Neural cell (in vitro differentiated cells): ENCODE measurements around the gene SLC25A29. TPM values are rescaled to one million over a fixed set of nuclear protein-coding genes. Genes with fewer than 3 reads are reported as not detected.

Source experiments
- H2AFZ ChIP-seq: fragments of 200-600, 300-800 bp; sonication (generic), shearing (Covaris generic); 2 replicates; pipeline ENCODE4 v1.6.0; 2014; ENCODE audit warnings: low read depth, mild to moderate bottlenecking, antibody characterized with exemption, low read length, moderate library complexity
- H3F3A ChIP-seq: fragments of 200-600 bp; shearing (Covaris generic); 2 replicates; pipeline ENCODE4 v1.6.1; 2016; ENCODE audit warnings: mild to moderate bottlenecking, moderate library complexity, mixed read lengths, antibody characterized with exemption, low read length; ENCODE audit not compliant: insufficient read depth, poor library complexity, severe bottlenecking
- H3K27ac ChIP-seq: fragments of 200-600, 300-800 bp; sonication (generic), shearing (Covaris generic); 2 replicates; pipeline ENCODE4 v1.5.1; 2014; ENCODE audit warnings: mild to moderate bottlenecking, low read length, moderate library complexity
- H3K27me3 ChIP-seq: fragments of 300-800, 200-600 bp; sonication (generic), shearing (Covaris generic); 2 replicates; pipeline ENCODE4 v1.6.0; 2014; ENCODE audit warnings: mild to moderate bottlenecking, low read depth, low read length, moderate library complexity; ENCODE audit not compliant: insufficient read depth
- H3K36me3 ChIP-seq: fragments of 300-800, 200-600 bp; sonication (generic), shearing (Covaris generic); 2 replicates; pipeline ENCODE4 v1.5.1; 2014; ENCODE audit warnings: mild to moderate bottlenecking, antibody characterized with exemption, low read length, moderate library complexity; ENCODE audit not compliant: insufficient read depth
- H3K4me2 ChIP-seq: fragments of 300-800, 200-600 bp; sonication (generic), shearing (Covaris generic); 2 replicates; pipeline ENCODE4 v1.6.0; 2014; ENCODE audit warnings: mild to moderate bottlenecking, low read length
- H3K4me3 ChIP-seq: fragments of 300-800, 200-600 bp; sonication (generic), shearing (Covaris generic); 2 replicates; pipeline ENCODE4 v1.5.1; 2014; ENCODE audit warnings: mild to moderate bottlenecking, low read length, moderate library complexity
- H3K79me2 ChIP-seq: fragments of 200-600 bp; shearing (Covaris generic); replicated peaks from 2 replicates; pipeline ENCODE4 v1.6.0; 2014; ENCODE audit warnings: mild to moderate bottlenecking, low read length, moderate library complexity; ENCODE audit not compliant: insufficient read depth
- H3K9ac ChIP-seq: fragments of 300-800, 200-600 bp; sonication (generic), shearing (Covaris generic); 2 replicates; pipeline ENCODE4 v1.6.1; 2016; ENCODE audit warnings: mild to moderate bottlenecking, low read length, mixed read lengths
- H3K9me2 ChIP-seq: fragments of 200-600 bp; shearing (Covaris generic); 2 replicates; pipeline ENCODE4 v1.6.1; 2016; ENCODE audit warnings: mild to moderate bottlenecking, low read length, mixed read lengths; ENCODE audit not compliant: insufficient read depth
- H3K9me3 ChIP-seq: fragments of 200-600, 300-800 bp; sonication (generic), shearing (Covaris generic); 2 replicates; pipeline ENCODE4 v1.6.1; 2016; ENCODE audit warnings: mild to moderate bottlenecking, mixed run types, low read length, moderate library complexity, mixed read lengths
- H4K20me1 ChIP-seq: fragments of 200-600 bp; shearing (Covaris generic); 2 replicates; pipeline ENCODE4 v1.6.1; 2016; ENCODE audit warnings: mild to moderate bottlenecking, mixed run types; ENCODE audit not compliant: insufficient read depth
- CTCF ChIP-seq: fragments of 450-650 bp; IDR thresholded peaks from 2 replicates; pipeline ENCODE4 v1.5.1; 2014; ENCODE audit warnings: antibody characterized with exemption, mild to moderate bottlenecking, moderate library complexity; ENCODE audit not compliant: poor library complexity, severe bottlenecking
- EP300 ChIP-seq: fragments of 450-650 bp; conservative IDR thresholded peaks from 2 replicates; pipeline ENCODE4 v1.6.1; 2014; ENCODE audit warnings: antibody characterized with exemption, mild to moderate bottlenecking, moderate library complexity; ENCODE audit not compliant: poor library complexity, severe bottlenecking
- EZH2 ChIP-seq: fragments of 200-600, 300-800 bp; shearing (Covaris generic), sonication (generic); IDR thresholded peaks from 2 replicates; pipeline ENCODE4 v1.6.1; 2014; ENCODE audit warnings: antibody characterized with exemption, low read length, borderline replicate concordance, mild to moderate bottlenecking; ENCODE audit not compliant: insufficient read depth, poor library complexity, severe bottlenecking
- MXI1 ChIP-seq: fragments of 450-650 bp; conservative IDR thresholded peaks from 2 replicates; pipeline ENCODE4 v1.6.1; 2014; ENCODE audit warnings: antibody characterized with exemption, mild to moderate bottlenecking; ENCODE audit not compliant: poor library complexity, severe bottlenecking
- POLR2AphosphoS5 ChIP-seq: IDR thresholded peaks from 2 replicates; pipeline ENCODE4 v1.6.1; 2012
- RAD21 ChIP-seq: fragments of 450-650 bp; conservative IDR thresholded peaks from 2 replicates; pipeline ENCODE4 v1.6.1; 2014; ENCODE audit warnings: antibody characterized with exemption, mild to moderate bottlenecking, moderate library complexity
- REST ChIP-seq: IDR thresholded peaks from 2 replicates; pipeline ENCODE4 v1.6.1; 2012; ENCODE audit warnings: borderline replicate concordance
- SMC3 ChIP-seq: fragments of 450-650 bp; conservative IDR thresholded peaks from 2 replicates; pipeline ENCODE4 v1.6.1; 2014; ENCODE audit warnings: antibody characterized with exemption, mild to moderate bottlenecking, moderate library complexity; ENCODE audit not compliant: poor library complexity
- TAF1 ChIP-seq: IDR thresholded peaks from 2 replicates; pipeline ENCODE4 v1.6.1; 2012; ENCODE audit warnings: low read depth
- polyA minus RNA-seq: library from RNA; depleted of rRNA, polyadenylated mRNA; stranded (reverse); fragments of >200 nt; gene quantifications from 2 replicates; pipeline ENCODE4 v1.2.3, GENCODE V29; 2014
- polyA plus RNA-seq: library from polyadenylated mRNA; depleted of rRNA; stranded (reverse); fragments of >200 nt; gene quantifications from 2 replicates; pipeline ENCODE4 v1.2.3, GENCODE V29; 2014

The SLC25A29 gene
- polyA plus RNA-seq (447 and 511 TPM in 2 replicates), polyA minus RNA-seq (151 and 162 TPM in 2 replicates)

- Histone ChIP-seq H3K27me3 (no peaks in the 10 kb centered on the region), H3K79me2 (peaks cover 64% of the 10 kb centered on the region), H3K9me2 (no peaks in the 10 kb centered on the region), H3K9ac (peak within 1 kb of the TSS; percentile 96), H3K4me3 (peak within 1 kb of the TSS; percentile 85), H3K36me3 (no peaks in the 10 kb centered on the region), H3K9me3 (no peaks in the 10 kb centered on the region), H3K4me2 (peak within 1 kb of the TSS; percentile 92), H4K20me1 (peaks cover 10% of the 10 kb centered on the region), H3K27ac (peak within 1 kb of the TSS; percentile 88), H2AFZ (peak within 1 kb of the TSS; percentile 76), H3F3A (no peaks in the 10 kb centered on the region)
- TF ChIP-seq RAD21 (no peak), POLR2AphosphoS5 (peak; percentile 94), TAF1 (peak; percentile 71), REST (peak; percentile 76), EZH2 (no peak), CTCF (no peak), SMC3 (no peak), EP300 (peak; percentile 33), MXI1 (peak; percentile 69)
These were observed at the start of gene SLC25A29 for GRCh38 chr14:100306101-100306997. Gene SLC25A29 (minus strand): TSS chr14:100306444. CDS start chr14:100306232, 212 bp downstream.

GRCh38 chr14:100350986-100351385 is 44.7 kb upstream of the SLC25A29 start:
- Histone ChIP-seq H2AFZ (no peak overlapping the region), H3K4me3 (no peak overlapping the region), H4K20me1 (no peaks in the 10 kb centered on the region), H3K27ac (no peak overlapping the region), H3K79me2 (no peaks in the 10 kb centered on the region), H3K4me2 (no peak overlapping the region), H3K9me2 (no peaks in the 10 kb centered on the region), H3K27me3 (no peaks in the 10 kb centered on the region), H3K9ac (no peak overlapping the region), H3K36me3 (no peaks in the 10 kb centered on the region), H3K9me3 (no peaks in the 10 kb centered on the region), H3F3A (no peaks in the 10 kb centered on the region)
- TF ChIP-seq MXI1, result no peak
- no peak for TF ChIP-seq RAD21
- TF ChIP-seq EZH2, result no peak
- no peak for TF ChIP-seq CTCF
- TF ChIP-seq REST, result no peak
- TF ChIP-seq EP300, result no peak
- TF ChIP-seq TAF1, result no peak
- TF ChIP-seq POLR2AphosphoS5, result no peak
- no peak for TF ChIP-seq SMC3
